ENCODE data around the gene CLTB.

CLTB gene

GRCh38 chr5:176353533-176353932, 62.8 kb downstream of the CLTB start:
- Histone ChIP-seq H3K79me2 (peaks cover 20% of the 10 kb centered on the region), H3K36me3 (ENCODE audit: control insufficient read depth, insufficient read depth, low read length) (no peaks in the 10 kb centered on the region), H3K9me3 (ENCODE audit: control insufficient read depth, low read length) (no peaks in the 10 kb centered on the region), H3K9ac (no peak overlapping the region), H3K27me3 (ENCODE audit: control insufficient read depth, insufficient read depth, low read length) (no peaks in the 10 kb centered on the region), H2AFZ (no peak overlapping the region), H3K4me3 (ENCODE audit: low read depth, low read length) (no peak overlapping the region), H3K27ac (no peak overlapping the region), H3K4me2 (ENCODE audit: low read length) (no peak overlapping the region), H3K4me1 (peaks cover 11% of the 10 kb centered on the region)
- no peak for TF ChIP-seq CTCF (IDR thresholded peaks at IDR 0.05)

GRCh38 chr5:176352116-176352878, 64.0 kb downstream of the CLTB start:
- no peak overlapping the region for H3K4me3 ChIP-seq (ENCODE audit: low read depth, low read length)
- no peaks in the 10 kb centered on the region for H3K36me3 ChIP-seq (ENCODE audit: control insufficient read depth, insufficient read depth, low read length)
- no peaks in the 10 kb centered on the region for H3K27me3 ChIP-seq (ENCODE audit: control insufficient read depth, insufficient read depth, low read length)
- TF ChIP-seq CTCF (IDR thresholded peaks at IDR 0.05), result no peak
- H3K4me2 ChIP-seq (ENCODE audit: low read length), result no peak overlapping the region
- peak overlapping the region; percentile 24 for H3K27ac ChIP-seq
- peaks cover 11% of the 10 kb centered on the region for H3K4me1 ChIP-seq
- H3K79me2 ChIP-seq, result peaks cover 17% of the 10 kb centered on the region
- H3K9ac ChIP-seq, result no peak overlapping the region
- no peaks in the 10 kb centered on the region for H3K9me3 ChIP-seq (ENCODE audit: control insufficient read depth, low read length)
- no peak overlapping the region for H2AFZ ChIP-seq

GRCh38 chr5:176350416-176350815, 65.9 kb downstream of the CLTB start:
- Histone ChIP-seq H3K27me3 (ENCODE audit: control insufficient read depth, insufficient read depth, low read length) (no peaks in the 10 kb centered on the region), H3K4me3 (ENCODE audit: low read depth, low read length) (no peak overlapping the region), H3K79me2 (peaks cover 8% of the 10 kb centered on the region), H3K36me3 (ENCODE audit: control insufficient read depth, insufficient read depth, low read length) (no peaks in the 10 kb centered on the region), H2AFZ (no peak overlapping the region), H3K27ac (no peak overlapping the region), H3K4me1 (peaks cover 7% of the 10 kb centered on the region), H3K9ac (no peak overlapping the region), H3K4me2 (ENCODE audit: low read length) (no peak overlapping the region), H3K9me3 (ENCODE audit: control insufficient read depth, low read length) (no peaks in the 10 kb centered on the region)
- TF ChIP-seq CTCF (IDR thresholded peaks at IDR 0.05), result no peak

- Histone ChIP-seq H3K9ac (no peak overlapping the region), H3K27ac (no peak overlapping the region), H3K4me1 (no peaks in the 10 kb centered on the region), H3K27me3 (ENCODE audit: control insufficient read depth, insufficient read depth, low read length) (no peaks in the 10 kb centered on the region), H3K9me3 (ENCODE audit: control insufficient read depth, low read length) (no peaks in the 10 kb centered on the region), H3K79me2 (no peaks in the 10 kb centered on the region), H2AFZ (no peak overlapping the region), H3K4me3 (ENCODE audit: low read depth, low read length) (no peak overlapping the region), H3K36me3 (ENCODE audit: control insufficient read depth, insufficient read depth, low read length) (no peaks in the 10 kb centered on the region), H3K4me2 (ENCODE audit: low read length) (no peak overlapping the region)
- TF ChIP-seq CTCF (IDR thresholded peaks at IDR 0.05), result no peak
Observed at GRCh38 chr5:176342766-176343458, 73.4 kb downstream of the CLTB start.
